ENCODE results near the gene KRTAP16-1.

The KRTAP16-1 gene

GRCh38 chr17:41328207-41328606 is 19.1 kb upstream of the KRTAP16-1 start:
- WGBS (ENCODE audit: extremely low coverage, insufficient coverage, insufficient read length), result no CpG with 5 or more reads among the region's 7 CpGs
- H2AFZ ChIP-seq (ENCODE audit: insufficient read depth, low read length, poor library complexity), result no peak overlapping the region
- H4K12ac ChIP-seq (ENCODE audit: low read depth, low read length), result no peak overlapping the region
- no peak overlapping the region for H2AK5ac ChIP-seq (ENCODE audit: low read length)
- H3K79me2 ChIP-seq (ENCODE audit: control insufficient read depth, insufficient read depth, low read length, poor library complexity), result no peaks in the 10 kb centered on the region
- H3K4me3 ChIP-seq (ENCODE audit: low read depth, low read length), result no peak overlapping the region
- no peak overlapping the region for H4K91ac ChIP-seq (ENCODE audit: low read depth, low read length)
- DNase-seq, result no peak
- no peak overlapping the region for H3K4me2 ChIP-seq (ENCODE audit: low read length)
- H3K23ac ChIP-seq (ENCODE audit: low read length), result no peak overlapping the region
- H3K9me3 ChIP-seq (ENCODE audit: insufficient read depth, low read depth, low read length), result no peaks in the 10 kb centered on the region
- H4K8ac ChIP-seq (ENCODE audit: low read depth, low read length), result no peak overlapping the region
- peaks cover under 1% of the 10 kb centered on the region for H3K79me1 ChIP-seq (ENCODE audit: low read length)
- no peak overlapping the region for H2BK5ac ChIP-seq (ENCODE audit: low read depth, low read length, poor library complexity)
- H2BK12ac ChIP-seq (ENCODE audit: low read length), result no peak overlapping the region
- no peak overlapping the region for H3K9ac ChIP-seq (ENCODE audit: low read length)
- no peak overlapping the region for H3K27ac ChIP-seq (ENCODE audit: low read depth, low read length)
- no peak overlapping the region for H3K18ac ChIP-seq (ENCODE audit: low read length)
- H3K27me3 ChIP-seq (ENCODE audit: insufficient read depth, low read length), result no peaks in the 10 kb centered on the region
- no peak overlapping the region for H3K4ac ChIP-seq (ENCODE audit: low read depth, low read length)
- peaks cover 1 to 3% of the 10 kb centered on the region in 2 experiments for H3K4me1 ChIP-seq (ENCODE audit: control insufficient read depth in 1 of 2, insufficient read depth in 2 of 2, low read length in 2 of 2)
- H2BK120ac ChIP-seq (ENCODE audit: insufficient read depth, low read length, poor library complexity), result no peak overlapping the region
- H3K14ac ChIP-seq (ENCODE audit: low read length), result no peak overlapping the region
- H3K36me3 ChIP-seq (ENCODE audit: control insufficient read depth in 1 of 2, insufficient read depth in 2 of 2, low read length in 2 of 2), result no peaks in the 10 kb centered on the region

DNA sequence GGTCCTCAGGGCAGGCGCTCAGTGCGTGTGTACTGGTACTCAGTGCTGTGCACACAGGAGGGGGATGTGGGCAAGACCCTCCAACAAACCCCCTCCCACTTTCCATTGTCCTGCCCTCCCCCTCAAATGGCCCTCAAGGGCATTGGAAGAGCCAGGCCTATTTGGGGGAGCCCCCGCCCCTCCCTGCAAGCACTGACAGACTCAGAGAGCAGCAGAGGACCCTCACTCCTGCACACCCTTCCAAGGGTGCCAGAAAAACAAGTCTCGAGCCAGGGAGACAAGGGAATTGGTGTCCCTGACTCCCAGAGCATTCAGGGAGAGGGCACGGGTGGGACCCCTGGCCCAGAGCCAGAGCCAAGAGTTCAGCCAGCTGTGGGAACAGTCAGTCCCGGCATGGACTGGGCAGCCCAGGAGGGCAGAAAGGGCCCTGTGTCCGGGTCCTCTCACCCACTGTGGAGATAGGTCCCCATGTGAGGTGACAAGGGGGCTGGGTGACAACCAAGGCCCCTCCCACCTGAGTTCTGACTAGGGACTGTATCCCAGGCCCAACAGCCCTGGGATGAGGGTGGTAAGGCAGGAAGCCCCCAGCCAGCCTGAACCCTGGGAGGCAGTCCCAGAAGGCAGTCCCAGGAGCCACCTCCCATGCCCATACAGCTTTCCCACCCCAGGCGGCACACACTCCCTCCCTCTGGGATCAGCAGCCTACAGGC is 18.5 kb upstream of the KRTAP16-1 start:
- Histone ChIP-seq H3K27me3 (ENCODE audit: insufficient read depth, low read length) (no peaks in the 10 kb centered on the region), H3K9ac (ENCODE audit: low read length) (no peak overlapping the region), H3K18ac (ENCODE audit: low read length) (no peak overlapping the region), H3K4me3 (ENCODE audit: low read depth, low read length) (no peak overlapping the region), H4K8ac (ENCODE audit: low read depth, low read length) (no peak overlapping the region), H3K4me2 (ENCODE audit: low read length) (no peak overlapping the region), H4K91ac (ENCODE audit: low read depth, low read length) (no peak overlapping the region), H3K9me3 (ENCODE audit: insufficient read depth, low read depth, low read length) (no peaks in the 10 kb centered on the region), H3K4ac (ENCODE audit: low read depth, low read length) (no peak overlapping the region), H3K4me1 (ENCODE audit: control insufficient read depth in 1 of 2, insufficient read depth in 2 of 2, low read length in 2 of 2) (peaks cover 6 to 7% of the 10 kb centered on the region in 2 experiments), H2BK12ac (ENCODE audit: low read length) (no peak overlapping the region), H2BK120ac (ENCODE audit: insufficient read depth, low read length, poor library complexity) (no peak overlapping the region), H3K23ac (ENCODE audit: low read length) (no peak overlapping the region), H2AK5ac (ENCODE audit: low read length) (no peak overlapping the region), H4K12ac (ENCODE audit: low read depth, low read length) (no peak overlapping the region), H2AFZ (ENCODE audit: insufficient read depth, low read length, poor library complexity) (no peak overlapping the region), H3K27ac (ENCODE audit: low read depth, low read length) (no peak overlapping the region), H3K14ac (ENCODE audit: low read length) (no peak overlapping the region), H2BK5ac (ENCODE audit: low read depth, low read length, poor library complexity) (no peak overlapping the region), H3K79me2 (ENCODE audit: control insufficient read depth, insufficient read depth, low read length, poor library complexity) (no peaks in the 10 kb centered on the region), H3K79me1 (ENCODE audit: low read length) (peaks cover 2% of the 10 kb centered on the region), H3K36me3 (ENCODE audit: control insufficient read depth in 1 of 2, insufficient read depth in 2 of 2, low read length in 2 of 2) (no peaks in the 10 kb centered on the region)
- no CpG with 5 or more reads among the region's 8 CpGs for WGBS (ENCODE audit: extremely low coverage, insufficient coverage, insufficient read length)
- DNase-seq, result no peak

DNA sequence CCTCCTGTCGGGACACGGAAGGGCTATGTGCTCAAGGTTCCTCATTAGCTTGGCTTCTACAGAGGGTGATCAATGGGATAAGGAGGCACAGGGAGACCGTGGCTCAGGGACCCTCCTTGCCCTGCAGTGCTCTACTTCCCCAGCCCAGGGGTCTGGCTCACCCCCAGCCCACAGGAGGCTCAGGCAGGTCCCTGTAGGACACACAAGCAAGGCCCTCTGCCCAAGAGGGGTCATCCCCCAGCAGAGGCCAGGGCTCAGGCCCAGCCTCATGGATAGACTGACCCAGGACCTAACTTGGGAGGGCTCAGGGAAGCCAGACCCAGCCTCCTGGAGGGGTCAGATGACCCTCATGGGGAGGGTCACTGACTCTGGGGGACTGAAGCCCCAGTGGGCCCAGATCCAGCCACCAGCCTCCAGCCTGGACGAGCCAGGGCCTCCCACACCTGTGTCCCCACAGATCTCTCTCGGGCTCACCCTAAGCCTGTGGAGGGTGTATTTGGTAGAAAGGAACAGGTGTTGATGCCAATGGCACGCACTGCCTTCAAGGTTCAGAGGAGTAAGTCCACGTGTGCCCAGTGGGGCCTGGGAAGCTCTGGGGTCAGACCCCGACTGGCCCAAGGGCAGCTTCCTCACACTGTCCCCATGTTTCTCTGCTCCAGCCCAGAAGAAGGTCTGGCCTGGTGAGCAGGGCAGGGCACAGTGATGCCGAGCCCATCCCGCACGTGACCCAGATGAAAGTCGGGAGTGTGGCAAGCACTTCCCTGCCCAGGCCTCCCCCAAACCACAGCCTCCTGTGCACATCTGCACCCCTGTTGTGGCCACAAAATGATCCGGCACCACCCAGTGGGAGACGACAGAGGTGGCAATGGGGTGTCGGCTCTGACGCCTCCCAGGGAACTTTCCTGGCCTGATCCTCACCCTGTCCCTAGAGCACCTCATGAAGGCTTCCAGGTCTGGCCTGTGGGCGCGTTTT is 17.4 kb upstream of the KRTAP16-1 start:
- H3K9me3 ChIP-seq (ENCODE audit: insufficient read depth, low read depth, low read length), result no peaks in the 10 kb centered on the region
- no peak overlapping the region for H3K4ac ChIP-seq (ENCODE audit: low read depth, low read length)
- no peaks in the 10 kb centered on the region for H3K36me3 ChIP-seq (ENCODE audit: control insufficient read depth in 1 of 2, insufficient read depth in 2 of 2, low read length in 2 of 2)
- no peak overlapping the region for H3K27ac ChIP-seq (ENCODE audit: low read depth, low read length)
- no peak overlapping the region for H2BK120ac ChIP-seq (ENCODE audit: insufficient read depth, low read length, poor library complexity)
- H4K12ac ChIP-seq (ENCODE audit: low read depth, low read length), result no peak overlapping the region
- peaks cover 2% of the 10 kb centered on the region for H3K79me1 ChIP-seq (ENCODE audit: low read length)
- H2BK12ac ChIP-seq (ENCODE audit: low read length), result no peak overlapping the region
- no peak overlapping the region for H3K23ac ChIP-seq (ENCODE audit: low read length)
- no peaks in the 10 kb centered on the region for H3K79me2 ChIP-seq (ENCODE audit: control insufficient read depth, insufficient read depth, low read length, poor library complexity)
- no peak overlapping the region for H3K14ac ChIP-seq (ENCODE audit: low read length)
- no peak overlapping the region for H3K4me3 ChIP-seq (ENCODE audit: low read depth, low read length)
- no peak overlapping the region for H3K18ac ChIP-seq (ENCODE audit: low read length)
- no peak overlapping the region for H2AFZ ChIP-seq (ENCODE audit: insufficient read depth, low read length, poor library complexity)
- no peak overlapping the region for H3K9ac ChIP-seq (ENCODE audit: low read length)
- H3K27me3 ChIP-seq (ENCODE audit: insufficient read depth, low read length), result no peaks in the 10 kb centered on the region
- no peak overlapping the region for H4K91ac ChIP-seq (ENCODE audit: low read depth, low read length)
- H4K8ac ChIP-seq (ENCODE audit: low read depth, low read length), result no peak overlapping the region
- peaks cover 6 to 8% of the 10 kb centered on the region in 2 experiments for H3K4me1 ChIP-seq (ENCODE audit: control insufficient read depth in 1 of 2, insufficient read depth in 2 of 2, low read length in 2 of 2)
- no peak for DNase-seq
- WGBS (ENCODE audit: extremely low coverage, insufficient coverage, insufficient read length), result no CpG with 5 or more reads among the region's 18 CpGs
- H3K4me2 ChIP-seq (ENCODE audit: low read length), result no peak overlapping the region
- no peak overlapping the region for H2AK5ac ChIP-seq (ENCODE audit: low read length)
- no peak overlapping the region for H2BK5ac ChIP-seq (ENCODE audit: low read depth, low read length, poor library complexity)

GRCh38 chr17:41325611-41326010 is 16.5 kb upstream of the KRTAP16-1 start:
- no CpG with 5 or more reads among the region's 6 CpGs for WGBS (ENCODE audit: extremely low coverage, insufficient coverage, insufficient read length)
- no peak overlapping the region for H2BK120ac ChIP-seq (ENCODE audit: insufficient read depth, low read length, poor library complexity)
- H3K79me2 ChIP-seq (ENCODE audit: control insufficient read depth, insufficient read depth, low read length, poor library complexity), result no peaks in the 10 kb centered on the region

More at GRCh38 chr17:41325611-41326010, 16.5 kb upstream of the KRTAP16-1 start:
- Histone ChIP-seq H3K9me3 (ENCODE audit: insufficient read depth, low read depth, low read length) (no peaks in the 10 kb centered on the region), H3K14ac (ENCODE audit: low read length) (no peak overlapping the region), H3K79me1 (ENCODE audit: low read length) (peaks cover 2% of the 10 kb centered on the region), H2BK12ac (ENCODE audit: low read length) (no peak overlapping the region), H2AK5ac (ENCODE audit: low read length) (no peak overlapping the region), H3K4me1 (ENCODE audit: control insufficient read depth in 1 of 2, insufficient read depth in 2 of 2, low read length in 2 of 2) (peaks cover 6 to 8% of the 10 kb centered on the region in 2 experiments), H3K23ac (ENCODE audit: low read length) (no peak overlapping the region), H3K18ac (ENCODE audit: low read length) (no peak overlapping the region), H4K12ac (ENCODE audit: low read depth, low read length) (no peak overlapping the region), H4K91ac (ENCODE audit: low read depth, low read length) (no peak overlapping the region), H4K8ac (ENCODE audit: low read depth, low read length) (no peak overlapping the region), H3K4ac (ENCODE audit: low read depth, low read length) (no peak overlapping the region), H3K4me2 (ENCODE audit: low read length) (no peak overlapping the region), H3K9ac (ENCODE audit: low read length) (no peak overlapping the region), H3K27me3 (ENCODE audit: insufficient read depth, low read length) (no peaks in the 10 kb centered on the region), H3K36me3 (ENCODE audit: control insufficient read depth in 1 of 2, insufficient read depth in 2 of 2, low read length in 2 of 2) (no peaks in the 10 kb centered on the region), H3K27ac (ENCODE audit: low read depth, low read length) (no peak overlapping the region), H2AFZ (ENCODE audit: insufficient read depth, low read length, poor library complexity) (no peak overlapping the region), H2BK5ac (ENCODE audit: low read depth, low read length, poor library complexity) (no peak overlapping the region), H3K4me3 (ENCODE audit: low read depth, low read length) (no peak overlapping the region)
- DNase-seq, result no peak
